NCI-H69 (cell line): ENCODE measurements around the gene NKAPL.

Experiments used
- DNase-seq: peaks from one replicate; lab custom pipeline; 2025; lab: John Stamatoyannopoulos, UW

Gene NKAPL

DNA sequence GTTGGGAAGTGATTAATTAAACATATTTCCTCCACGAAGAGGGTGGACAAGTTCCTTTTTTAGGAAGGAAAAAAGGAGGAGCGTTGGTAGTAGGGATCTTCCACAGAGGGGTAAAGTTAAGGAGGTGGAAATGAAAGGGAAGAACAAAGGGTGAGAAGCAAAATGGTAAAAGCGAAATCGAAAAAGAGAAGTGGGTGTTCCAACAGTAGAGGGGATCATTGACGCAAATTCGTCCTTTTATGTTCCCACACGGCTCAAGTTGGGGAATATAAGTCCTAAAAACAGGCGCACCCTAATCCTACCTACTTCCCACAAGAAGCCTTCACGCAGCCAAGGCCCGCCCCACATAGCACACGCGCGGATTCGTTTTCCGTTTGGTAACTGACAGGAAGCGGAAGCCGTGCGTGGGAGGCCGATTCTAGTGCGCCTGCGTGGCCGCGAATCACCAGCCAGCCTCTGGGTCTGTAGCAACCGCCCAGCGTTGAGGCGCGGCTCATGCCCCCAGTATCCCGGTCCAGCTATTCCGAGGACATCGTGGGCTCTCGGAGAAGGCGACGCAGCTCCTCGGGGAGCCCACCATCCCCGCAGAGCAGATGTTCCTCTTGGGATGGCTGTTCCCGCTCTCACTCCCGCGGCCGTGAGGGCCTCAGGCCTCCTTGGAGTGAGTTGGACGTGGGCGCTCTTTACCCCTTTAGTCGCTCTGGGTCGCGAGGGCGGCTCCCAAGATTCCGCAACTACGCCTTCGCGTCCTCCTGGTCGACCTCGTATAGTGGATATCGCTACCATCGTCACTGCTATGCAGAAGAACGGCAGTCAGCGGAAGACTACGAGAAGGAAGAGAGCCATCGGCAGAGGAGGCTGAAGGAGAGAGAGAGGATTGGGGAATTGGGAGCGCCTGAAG lies at the start of gene NKAPL:
Gene NKAPL, plus strand, starts transcription at position 421 of the 901 bp plus-strand sequence. Its CDS starts 75 bp downstream, at position 496.
- DNase-seq = no peak

DNA sequence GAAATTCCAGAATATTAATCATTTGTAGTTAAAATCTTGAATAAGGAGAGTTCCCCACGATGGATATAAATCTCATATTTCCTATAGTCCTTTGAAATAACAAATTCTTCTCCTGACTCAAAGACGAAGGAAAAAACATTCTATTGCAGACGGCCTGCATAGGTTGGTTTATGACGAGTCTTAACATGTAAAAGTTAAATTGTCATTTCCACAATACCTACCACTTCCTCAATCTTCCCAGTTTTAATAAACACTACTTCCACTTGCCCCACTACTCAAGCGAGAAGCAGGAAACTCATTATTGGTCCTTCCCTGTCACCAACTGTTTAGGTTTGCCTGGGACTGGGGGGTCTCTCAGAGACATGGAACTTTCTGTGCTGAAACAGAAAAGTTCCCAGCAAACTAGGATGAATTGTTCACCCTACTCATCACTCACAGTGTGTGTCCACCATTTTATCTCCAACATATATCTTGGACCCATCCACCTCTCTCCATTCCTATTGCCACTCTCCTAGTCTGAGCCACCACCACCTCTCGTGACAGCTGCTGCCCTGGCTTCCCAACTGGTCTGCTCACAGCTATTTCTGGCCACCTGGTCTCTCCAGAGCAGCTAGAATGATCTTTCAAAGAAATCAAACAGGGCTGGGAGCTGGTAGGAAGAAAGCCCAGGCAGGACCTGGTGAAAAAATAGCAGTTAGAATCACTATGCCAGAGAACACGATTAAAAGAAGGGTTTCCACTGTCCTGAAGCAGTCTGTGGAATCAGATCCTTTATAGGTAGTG lies 49.2 kb upstream of the NKAPL start:
- DNase-seq = peak; percentile 3

DNA sequence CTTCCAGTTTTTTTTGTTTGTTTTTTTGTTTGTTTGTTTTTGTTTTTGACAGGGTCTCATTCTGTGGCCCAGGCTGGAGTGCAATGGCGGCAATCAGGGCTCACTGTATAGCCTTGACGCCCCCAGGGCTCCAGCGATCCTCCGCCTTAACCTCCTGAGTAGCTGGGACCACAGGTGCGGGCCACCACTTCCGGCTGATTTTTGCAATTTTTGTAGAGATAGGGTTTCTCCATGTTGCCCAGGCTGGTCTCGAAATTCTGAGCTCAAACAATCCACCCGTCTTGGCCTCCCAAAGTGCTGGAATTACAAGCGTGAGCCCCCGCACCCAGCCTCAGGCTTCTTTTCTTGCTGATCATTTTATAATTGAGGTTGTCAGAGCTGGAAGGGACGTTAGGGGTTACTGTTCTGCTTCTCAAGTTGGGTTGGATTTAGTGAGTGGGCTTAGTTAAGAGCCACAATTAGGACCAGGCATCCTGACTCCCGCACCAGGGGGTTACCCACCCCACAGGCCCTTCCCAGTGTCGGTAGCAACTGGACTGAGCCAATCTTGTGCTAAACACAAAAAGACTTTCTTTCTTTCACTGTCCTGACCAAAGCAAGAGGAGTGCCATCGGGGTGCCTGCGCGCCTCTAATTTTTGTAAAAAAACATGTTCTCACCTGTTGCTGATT lies 47.1 kb upstream of the NKAPL start:
- peak; percentile 73 for DNase-seq

DNA sequence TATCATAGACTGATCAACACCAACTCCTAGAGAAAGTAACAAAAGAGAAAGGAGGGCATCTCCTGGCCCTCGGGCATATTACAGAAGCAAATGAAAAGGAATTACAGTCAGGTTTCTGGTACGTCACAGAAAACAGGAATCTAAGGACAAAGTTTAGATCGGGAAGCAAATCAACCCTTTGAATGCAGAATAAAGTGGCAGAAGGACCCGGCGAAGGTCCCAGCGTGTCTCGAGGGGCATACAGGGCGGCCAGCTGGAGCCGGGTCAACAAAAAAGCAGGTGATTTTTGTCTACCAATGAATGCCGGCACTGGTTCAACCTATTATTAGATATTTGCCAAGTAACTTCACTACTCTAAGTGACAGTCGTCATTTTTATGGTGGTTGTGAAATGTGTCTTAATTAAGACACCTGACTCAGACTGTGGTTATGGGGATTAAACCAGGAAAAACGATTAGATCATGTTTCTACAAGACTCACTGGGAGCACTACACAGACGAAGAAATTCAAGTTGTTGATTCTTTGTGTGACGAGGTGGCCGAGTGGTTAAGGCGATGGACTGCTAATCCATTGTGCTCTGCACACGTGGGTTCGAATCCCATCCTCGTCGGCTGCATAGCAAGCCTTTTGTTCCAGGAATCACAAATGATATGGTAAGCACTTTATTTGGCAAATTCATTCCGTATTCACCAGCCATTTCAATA lies 46.4 kb upstream of the NKAPL start:
- peak; percentile 90 for DNase-seq

GRCh38 chr6:28213213-28213523 lies 45.9 kb upstream of the NKAPL start:
- DNase-seq = no peak

DNA sequence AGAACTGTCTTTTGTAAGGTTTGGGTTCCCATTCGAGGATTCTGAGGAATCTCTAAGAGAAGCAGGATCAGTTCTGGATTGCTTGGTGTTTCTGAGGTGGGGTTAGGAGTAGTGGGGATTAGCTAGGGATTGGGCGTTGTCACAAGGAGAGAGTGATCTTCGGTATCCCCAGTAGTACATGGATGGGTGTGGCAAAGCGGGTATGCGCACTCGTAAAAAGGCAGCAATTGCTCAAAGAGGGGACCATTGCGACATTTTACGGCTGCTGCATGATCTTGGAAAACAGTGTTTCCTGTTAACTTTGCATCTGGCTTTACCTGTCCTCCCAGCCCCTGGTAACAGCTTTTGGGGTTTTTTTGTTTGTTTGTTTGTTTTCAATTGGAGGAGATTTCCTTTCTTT lies 43.7 kb upstream of the NKAPL start:
- peak; percentile 83 for DNase-seq

- no peak for DNase-seq
These were observed 41.2 kb upstream of the NKAPL start for GRCh38 chr6:28217890-28218289.

- DNase-seq = peak; percentile 88
These were observed 40.5 kb upstream of the NKAPL start for GRCh38 chr6:28218312-28219248.

DNA sequence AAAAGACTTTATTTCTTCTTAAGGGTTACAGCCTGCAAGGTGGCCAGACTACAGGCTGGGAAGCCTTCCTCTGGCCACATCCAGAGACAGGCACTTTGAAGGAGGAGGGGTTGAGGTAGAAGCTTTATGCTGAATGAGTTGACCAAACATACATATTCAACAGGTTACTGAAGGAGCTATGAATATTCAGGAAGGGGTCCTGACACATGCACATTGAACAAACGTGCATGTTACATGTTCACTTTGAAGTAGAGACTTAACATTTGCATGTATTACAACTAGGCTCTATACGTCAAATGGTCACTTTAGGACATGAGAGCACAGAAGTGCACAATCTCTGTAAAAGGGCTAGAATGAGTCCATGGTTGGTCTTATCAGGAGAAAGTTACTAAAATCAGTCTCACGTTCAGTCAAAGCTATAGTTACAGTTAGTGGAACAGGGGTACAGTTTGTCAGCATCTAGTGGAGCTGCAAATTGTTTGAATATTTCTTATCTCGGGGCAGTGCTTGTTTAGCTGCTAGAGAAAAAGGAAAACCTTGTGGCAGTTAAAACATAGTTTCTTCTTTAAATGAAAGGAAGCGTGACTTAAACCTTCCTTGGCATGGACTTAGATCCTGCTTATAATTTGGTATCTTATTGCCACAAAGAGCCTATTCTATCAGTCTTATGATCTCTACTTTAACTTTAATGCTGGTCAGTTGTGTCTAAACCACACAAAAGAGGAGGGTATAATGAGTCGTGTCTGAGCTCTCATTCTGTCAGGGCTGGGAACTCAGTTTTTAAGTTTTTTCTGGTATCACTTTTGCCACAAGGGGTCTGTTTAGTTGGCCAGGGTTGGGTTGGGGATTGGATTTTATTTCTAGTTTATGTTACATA lies 38.6 kb upstream of the NKAPL start:
- no peak for DNase-seq

- DNase-seq = peak; percentile 25
These were observed 34.7 kb upstream of the NKAPL start for GRCh38 chr6:28224131-28225055.

GRCh38 chr6:28225056-28225834 lies 33.9 kb upstream of the NKAPL start, which contains the start of gene ZSCAN9:
Gene ZSCAN9, plus strand, starts transcription at chr6:28225275. Its CDS starts 1,810 bp downstream, at chr6:28227085.
- peak; percentile 95 for DNase-seq

DNA sequence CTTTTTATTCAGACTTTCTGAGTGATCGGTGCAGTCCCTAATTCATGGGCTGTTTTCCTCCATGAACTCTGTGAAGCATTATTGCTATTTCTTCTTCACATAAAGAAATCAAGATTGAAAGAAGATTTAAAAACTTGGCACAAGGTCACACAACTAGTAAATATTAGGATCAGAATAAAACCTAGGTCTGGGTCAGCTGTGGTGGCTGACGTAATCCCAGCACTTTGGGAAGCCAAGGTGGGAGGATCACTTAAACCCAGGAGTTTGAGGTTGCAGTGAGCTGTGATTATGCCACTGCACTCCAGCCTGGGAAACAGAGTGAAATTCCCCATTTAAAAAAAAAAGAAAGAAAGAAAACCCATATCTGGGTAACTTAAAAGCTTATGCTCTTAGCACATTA lies 32.6 kb upstream of the NKAPL start:
- no peak for DNase-seq

GRCh38 chr6:28232785-28233184 lies 26.3 kb upstream of the NKAPL start:
- no peak for DNase-seq

- DNase-seq = no peak
These were observed 23.1 kb upstream of the NKAPL start for GRCh38 chr6:28235912-28236452.

GRCh38 chr6:28239636-28240035 lies 19.5 kb upstream of the NKAPL start:
- DNase-seq = no peak

GRCh38 chr6:28240471-28240870 lies 18.6 kb upstream of the NKAPL start:
- DNase-seq = no peak

DNA sequence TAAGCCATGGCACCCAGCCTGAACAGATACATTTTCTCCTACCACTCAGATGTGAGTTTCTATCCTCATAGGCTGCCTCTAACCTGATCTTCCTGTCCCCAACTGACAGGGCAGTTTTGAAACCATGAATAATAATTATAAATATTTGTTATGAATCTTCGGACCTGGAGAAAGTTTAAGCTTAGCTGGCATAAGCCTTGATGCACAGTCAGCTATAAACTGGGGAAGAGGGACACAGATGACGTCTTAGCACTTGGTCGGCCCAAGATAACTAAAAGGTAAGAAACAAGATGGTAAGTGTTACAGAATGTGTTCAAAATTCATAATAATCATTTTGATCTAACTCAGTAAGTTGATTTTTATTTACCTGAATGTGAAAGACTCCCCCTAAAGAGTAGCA lies 15.2 kb upstream of the NKAPL start:
- DNase-seq = no peak
